NCI-H2081 treated with DMSO at 0.1 percent for 48 hours (cell line): ENCODE results near the gene MEAK7.
"Not testable (repeated sequence)": the region's sequence is repeated elsewhere in the genome, so short reads cannot be mapped to it uniquely, and the experiment has no call there.

Experiments used
- DNase-seq: peaks from one replicate; lab custom pipeline; 2025; lab: John Stamatoyannopoulos, UW

MEAK7 gene

DNA sequence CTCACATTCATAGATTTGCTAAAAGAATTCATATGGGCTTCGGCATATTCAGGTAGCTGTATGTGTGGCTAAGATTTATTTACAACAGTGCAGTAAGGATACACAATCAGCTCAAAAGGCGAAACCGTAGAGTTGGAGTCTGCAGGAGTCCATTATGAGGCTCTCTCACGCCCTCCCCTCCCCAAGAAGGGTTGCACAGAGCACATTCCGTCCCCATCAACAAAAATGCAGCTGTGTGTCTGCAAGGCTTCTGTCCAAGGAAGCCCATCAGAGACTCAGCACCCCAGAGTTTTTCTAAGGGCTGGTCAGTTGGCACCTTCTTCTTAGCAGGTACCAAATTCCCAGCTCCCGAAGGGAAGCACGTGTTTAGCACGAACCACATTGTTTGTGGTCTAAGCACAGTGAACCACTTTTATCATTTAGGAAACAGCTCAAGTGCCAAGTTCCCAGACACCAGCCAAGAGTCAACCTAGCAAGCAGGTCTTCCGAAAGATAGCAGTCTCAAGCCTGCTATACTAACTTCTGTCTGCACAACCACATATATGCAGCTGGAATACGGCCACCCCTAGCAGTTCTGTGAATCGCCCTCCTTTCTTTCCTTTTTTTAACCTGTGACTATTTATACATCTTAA, 28.5 kb upstream of the MEAK7 start:
- DNase-seq: no peak

DNA sequence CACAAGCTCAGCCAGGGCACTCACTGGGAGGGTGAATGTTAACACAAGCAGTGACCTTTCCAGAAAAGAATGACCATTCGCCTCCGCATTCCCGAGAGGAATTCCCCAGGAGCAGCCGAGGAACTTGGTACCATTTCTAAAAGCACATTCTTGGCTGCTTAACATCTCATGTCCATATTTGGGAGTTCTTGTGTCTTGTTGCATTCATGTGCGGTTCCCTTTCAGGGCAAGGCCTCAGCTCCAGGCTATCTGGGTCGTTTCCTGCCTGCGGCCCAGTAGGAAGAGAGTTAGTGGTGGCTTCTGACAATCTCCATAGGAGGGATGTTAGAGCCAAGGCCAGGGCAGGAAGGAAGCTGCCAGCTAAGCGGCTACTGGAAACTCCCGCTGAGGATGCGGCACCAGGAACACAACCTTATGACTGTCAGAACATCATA, 27.8 kb upstream of the MEAK7 start:
- no peak for DNase-seq

DNA sequence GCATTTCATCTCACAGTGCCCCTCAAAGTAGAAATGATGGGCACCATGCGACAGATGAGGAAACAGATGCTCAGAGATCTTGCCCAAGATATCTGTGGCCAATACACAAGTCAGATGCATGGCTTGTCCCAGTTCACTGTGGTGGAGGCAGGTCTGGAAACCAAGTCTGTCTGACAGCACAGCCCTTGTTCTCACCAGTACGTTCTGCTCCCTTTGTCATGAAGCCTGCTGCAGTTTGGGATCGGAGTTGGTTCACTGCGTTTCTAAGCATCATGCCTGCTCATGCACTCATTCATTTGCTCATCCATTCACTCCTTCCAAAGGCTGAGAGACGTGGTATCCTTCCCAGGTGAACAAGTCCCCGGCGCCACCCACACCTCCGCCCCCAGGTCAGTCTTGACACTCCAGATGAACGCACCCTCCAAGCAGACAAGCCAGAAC, 27.2 kb upstream of the MEAK7 start:
- no peak for DNase-seq

DNA sequence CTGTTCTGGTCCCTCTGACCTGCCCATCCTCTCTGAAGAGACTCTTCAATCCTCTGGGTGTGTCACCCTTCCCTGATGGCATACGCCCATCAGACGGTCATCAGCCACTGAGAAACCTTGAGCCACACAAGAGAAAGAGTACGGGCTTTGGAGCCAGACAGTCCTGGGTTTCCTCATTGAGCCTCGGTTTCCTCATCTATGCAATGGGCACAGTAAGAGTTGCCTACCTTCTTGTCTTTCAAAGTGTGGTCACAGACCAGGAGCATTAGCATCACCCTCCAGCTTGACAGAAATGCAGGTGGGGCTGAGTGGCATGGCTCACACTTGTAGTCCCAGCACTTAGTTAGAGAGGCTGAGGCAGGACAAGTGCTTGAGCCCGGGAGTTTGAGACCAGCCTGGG, 26.1 kb upstream of the MEAK7 start:
- no peak for DNase-seq

DNA sequence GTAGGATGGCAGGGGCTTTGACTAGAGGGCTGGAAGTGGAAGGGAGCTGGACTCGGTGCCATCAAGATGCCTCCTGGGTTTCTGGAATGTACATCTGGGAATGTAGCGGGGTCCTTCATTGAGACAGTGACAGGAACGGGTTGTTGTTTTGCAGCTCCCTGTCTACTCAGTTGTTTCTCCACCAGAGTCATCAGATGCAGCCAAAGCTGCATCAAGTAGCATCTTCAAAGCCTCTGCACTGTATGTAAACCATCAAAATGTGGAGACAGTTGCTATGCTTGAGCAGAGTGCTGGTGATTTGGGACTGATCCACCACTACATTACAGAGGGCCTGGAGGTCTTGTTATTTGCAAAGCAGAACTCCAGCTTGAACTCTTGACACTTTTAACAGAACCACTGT, 25.1 kb upstream of the MEAK7 start:
- DNase-seq: no peak

DNA sequence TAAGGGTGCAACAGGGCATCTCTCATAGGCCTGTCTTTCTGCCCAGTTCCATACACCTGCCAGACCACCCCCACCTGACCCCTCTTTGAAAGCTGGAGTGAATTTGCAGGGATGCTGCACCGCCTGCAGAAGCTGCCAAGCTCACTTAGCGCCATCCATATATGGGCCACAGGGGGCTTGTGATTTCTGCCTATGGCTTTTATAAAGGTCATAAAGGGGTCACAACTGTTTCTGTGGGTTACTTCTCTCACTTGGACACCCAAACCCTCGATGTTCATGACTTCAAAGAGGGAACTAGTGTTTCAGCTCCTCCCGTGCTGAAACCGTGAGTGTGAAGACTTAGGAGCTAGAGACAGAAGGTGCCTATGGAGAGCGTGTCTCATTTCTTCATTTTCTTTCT, 23.9 kb upstream of the MEAK7 start:
- no peak for DNase-seq

DNA sequence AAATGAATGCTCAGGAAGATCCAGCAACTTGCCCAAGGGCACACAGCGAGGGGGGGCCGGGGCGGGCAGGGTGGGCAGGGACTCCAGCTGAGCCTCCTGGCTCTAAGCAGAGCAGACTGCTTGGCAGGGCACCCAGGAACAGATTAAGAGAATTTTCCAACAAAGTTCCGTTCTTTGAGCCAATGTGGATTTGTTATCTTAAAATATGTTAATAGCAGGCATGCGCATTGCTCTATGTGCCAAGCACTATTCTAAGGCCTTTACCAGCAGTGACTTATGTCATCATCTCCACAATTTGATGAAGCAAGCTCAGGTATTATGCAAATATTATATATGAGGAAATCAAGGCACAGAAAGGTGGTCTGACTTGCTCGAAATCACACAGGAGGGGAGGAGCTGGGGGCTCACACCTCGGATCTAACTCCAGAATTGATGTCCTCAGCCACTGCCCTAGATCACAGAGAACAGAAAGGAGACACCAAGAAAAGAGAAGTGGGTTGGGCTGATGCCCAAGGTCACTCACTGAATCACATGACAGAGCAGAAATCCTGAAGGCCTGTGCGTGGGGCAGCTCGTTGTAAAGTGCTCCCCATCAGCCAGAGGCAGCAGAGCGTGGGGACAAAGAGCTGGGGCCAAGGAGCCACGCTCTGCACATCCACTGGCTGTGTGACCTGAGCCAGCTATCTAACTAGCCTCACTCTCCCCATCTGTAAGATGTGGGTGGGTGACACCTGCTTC, 23.2 kb upstream of the MEAK7 start:
- DNase-seq: no peak

DNA sequence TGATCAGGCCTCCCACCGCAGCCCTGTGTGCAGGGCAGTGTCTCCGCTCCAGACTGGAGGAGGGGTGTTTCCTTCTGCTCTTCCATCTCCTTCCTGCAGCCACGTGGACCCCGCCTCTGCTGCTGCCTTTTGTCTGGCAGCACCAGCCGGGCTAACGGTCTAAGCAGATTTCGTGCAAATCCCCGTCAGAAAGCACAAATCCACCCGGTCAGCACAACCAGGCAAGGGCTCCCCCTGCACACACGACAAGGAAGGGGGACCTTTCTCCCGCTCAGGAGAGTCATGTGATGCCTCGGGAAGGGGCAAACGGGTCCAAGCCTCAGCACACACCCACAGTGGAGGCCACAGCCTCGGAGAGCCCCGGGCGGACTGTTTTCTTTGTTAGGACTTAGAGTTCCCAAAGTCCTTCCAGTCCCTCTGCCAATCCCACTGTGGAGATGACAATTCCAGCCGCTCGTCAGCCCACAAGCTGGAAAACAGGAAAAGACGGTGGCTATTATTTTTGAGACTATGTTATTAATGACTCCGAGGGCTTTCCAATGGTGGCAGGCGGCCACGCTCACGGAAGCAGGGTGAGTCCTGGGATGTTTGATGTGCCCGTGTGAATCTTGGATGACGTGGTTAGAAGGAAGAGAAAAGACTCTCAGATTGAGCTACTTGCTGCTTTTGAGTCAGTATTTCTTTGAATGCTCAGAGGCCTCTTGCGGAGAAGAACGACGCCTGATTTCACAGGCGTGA, 22.5 kb upstream of the MEAK7 start:
- DNase-seq: no peak

DNA sequence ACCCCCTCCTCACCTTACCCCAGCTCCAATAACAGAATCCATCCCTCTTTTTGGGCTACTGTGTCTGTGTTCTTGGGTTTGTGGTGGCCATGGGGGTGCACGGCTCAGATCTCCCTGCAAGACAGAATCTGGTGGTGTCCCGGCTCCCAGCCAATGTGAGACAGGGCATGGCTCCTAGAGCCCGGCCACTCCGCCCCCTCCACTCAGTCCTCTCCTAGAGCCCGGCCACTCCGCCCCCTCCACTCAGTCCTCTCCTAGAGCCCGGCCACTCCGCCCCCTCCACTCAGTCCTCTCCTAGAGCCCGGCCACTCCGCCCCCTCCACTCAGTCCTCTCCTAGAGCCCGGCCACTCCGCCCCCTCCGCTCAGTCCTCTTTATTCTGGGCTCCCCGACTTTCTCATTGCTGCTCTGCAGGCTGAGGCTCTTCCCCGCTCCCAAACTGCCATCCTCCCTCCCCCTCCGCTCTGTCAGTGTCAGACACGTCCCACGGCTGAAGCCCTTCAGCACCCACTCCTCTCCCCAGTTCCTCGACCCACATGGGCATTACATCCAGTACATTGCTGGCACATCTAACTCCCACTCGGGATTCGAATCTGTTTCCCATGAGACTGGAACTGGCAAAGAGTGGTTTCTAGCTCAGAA, 20.6 kb upstream of the MEAK7 start:
- DNase-seq: not testable (repeated sequence)

DNA sequence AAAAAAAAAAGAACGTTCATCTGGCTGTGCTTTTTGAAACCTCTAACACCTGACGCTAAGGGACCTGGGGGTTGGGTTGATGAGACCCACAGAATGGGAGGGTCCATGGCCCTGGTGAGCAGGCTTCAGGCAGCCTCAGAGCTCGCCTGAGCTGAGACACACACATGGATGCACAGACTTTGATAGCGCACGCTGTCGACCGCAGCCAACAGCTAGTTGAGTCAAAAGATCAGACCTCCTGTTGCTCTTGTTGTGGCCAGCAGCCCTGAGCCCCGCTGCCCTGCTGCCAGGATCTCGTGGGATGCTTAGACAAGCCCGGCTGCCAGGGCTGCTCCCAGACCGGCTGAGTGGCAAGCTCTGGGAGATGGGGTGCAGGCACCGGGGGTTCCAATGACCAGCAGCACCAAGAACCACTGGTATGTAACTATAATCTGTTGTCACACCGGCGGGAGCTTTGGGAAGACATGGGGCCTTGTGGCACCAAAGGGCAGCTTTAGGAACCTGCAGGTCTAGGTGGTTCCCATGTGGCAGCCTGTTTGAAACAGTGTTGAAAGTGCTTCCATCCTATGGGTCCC, 20.0 kb upstream of the MEAK7 start:
- DNase-seq: no peak

DNA sequence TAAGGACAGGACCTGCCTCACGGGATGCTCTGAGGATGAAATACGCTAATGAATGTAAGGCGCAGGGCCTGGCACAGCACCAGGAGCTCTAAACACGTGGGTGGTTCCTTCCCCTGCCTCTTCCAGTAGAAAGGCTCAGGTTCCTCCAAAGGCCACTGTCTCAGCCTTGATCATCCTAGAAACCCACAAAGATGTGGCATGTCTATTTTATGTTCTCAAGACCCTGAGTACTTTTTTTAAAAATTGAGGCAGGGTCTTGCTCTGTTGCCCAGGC, 17.0 kb upstream of the MEAK7 start:
- no peak for DNase-seq

DNA sequence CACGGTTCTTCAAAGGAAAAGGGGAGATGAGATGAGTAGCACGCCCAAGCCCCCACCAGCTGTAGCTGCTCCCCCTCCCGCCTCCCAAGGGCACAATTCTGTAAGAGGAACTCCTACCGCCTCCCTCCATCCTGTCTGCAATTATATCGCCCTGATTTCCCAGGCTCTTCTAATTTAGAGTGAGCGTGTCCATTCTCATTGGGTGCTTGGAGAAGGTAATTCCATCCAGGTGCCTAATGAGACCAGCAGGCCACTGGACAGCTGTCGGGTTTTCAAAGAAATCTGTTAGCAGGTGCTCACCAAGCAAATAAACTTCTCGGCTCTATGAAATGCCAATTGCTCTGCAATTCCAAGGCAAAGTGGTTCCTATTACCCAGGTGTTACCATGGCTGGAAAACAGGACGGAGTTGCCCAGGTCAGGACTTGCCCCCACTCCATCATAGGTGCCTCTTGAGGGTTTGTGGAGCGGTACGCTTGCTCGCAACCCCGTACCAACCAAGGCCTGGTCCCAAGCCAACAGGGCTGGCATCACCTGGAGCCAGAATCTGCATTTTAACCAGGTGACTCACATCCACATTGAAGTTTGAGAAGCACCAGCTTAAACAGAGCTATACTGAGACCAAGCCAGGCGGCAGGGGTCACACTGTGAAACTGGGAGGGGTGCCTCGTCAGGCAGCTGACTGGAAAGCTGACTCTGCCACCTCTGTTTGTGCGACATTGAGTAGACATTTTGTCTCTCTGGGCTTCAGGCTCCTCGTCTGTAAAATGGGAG, 16.5 kb upstream of the MEAK7 start:
- peak; percentile 96 for DNase-seq

DNA sequence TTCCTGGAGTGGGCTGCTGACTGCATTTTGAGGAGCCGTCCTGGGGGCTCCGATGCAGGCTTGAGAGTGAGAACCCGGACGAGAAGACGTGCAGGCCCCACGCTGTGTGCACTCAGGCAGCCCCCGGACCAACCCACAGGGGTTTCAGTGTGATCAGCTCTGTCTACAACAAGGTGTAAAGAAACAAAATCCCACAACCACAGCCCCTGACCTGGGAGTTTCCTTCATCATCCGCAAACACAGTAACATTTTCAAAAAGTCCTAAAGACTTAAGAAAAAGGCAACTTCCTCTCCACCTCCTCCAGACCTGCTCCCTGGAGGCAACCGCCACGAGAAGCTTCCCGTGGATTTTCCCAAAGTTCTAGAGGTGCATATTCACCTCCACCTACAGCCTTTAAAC, 15.4 kb upstream of the MEAK7 start:
- no peak for DNase-seq

DNA sequence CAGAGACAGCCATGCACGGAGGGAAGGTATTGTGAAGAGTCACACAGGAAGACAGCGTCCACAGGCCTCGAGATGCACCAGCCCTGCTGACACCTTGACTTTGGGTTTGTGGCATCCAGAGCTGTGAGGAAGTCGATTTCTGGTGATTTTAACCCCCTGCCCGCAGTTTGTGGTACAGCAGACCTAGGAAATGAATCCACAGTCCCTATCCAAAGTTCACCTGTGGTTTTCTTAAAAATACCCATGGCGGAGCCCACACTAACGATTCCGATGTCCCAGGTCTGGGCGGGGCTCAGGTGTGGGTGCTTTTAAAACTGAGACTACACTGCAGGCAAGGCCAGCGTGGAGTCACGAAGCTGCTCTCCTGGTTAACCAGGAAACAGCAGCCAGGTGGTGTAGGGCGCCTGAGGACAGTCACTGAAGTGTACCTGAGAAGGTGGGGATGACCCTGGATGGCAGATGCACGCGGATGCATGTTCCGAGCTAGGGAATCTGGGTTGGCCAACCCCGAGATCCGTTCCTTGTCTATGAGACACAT, 14.4 kb upstream of the MEAK7 start:
- no peak for DNase-seq

DNA sequence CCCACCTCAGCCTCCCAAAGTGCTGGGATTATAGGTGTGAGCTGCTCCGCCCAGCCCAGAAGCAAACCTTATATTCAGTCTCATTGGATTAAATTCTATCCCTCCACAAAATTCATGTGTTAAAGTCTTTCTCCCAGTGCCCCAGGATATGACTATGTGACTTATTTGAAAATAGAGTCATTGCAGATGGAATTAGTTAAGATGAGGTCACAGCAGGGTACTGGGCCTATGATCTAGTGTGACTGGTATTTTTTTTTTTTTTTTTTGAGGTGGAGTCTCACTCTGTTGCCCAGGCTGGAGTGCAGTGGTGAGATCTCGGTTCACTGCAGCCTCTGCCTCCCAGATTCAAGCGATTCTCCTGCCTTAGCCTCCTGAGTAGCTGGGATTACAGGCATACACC, 13.8 kb upstream of the MEAK7 start:
- DNase-seq: not testable (repeated sequence)

DNA sequence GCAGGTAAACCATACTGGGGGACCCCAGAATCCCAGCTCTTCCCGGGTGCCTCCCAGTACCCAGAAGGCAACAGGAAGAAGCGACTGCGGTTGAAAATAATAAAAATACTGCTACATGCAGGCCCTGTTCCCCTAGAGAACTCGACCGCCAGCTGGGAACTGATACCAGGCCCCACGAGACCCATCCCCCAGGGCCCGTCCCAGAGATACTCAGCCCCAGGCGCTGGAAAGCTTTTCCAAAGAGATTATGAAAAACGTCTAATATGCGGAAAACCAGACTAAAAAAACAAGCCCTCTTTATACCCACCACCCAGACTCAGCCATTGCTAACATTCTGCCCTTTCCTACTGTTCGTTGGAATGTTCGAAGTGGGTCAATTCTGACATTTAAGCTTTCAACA, 12.9 kb upstream of the MEAK7 start:
- DNase-seq: no peak

DNA sequence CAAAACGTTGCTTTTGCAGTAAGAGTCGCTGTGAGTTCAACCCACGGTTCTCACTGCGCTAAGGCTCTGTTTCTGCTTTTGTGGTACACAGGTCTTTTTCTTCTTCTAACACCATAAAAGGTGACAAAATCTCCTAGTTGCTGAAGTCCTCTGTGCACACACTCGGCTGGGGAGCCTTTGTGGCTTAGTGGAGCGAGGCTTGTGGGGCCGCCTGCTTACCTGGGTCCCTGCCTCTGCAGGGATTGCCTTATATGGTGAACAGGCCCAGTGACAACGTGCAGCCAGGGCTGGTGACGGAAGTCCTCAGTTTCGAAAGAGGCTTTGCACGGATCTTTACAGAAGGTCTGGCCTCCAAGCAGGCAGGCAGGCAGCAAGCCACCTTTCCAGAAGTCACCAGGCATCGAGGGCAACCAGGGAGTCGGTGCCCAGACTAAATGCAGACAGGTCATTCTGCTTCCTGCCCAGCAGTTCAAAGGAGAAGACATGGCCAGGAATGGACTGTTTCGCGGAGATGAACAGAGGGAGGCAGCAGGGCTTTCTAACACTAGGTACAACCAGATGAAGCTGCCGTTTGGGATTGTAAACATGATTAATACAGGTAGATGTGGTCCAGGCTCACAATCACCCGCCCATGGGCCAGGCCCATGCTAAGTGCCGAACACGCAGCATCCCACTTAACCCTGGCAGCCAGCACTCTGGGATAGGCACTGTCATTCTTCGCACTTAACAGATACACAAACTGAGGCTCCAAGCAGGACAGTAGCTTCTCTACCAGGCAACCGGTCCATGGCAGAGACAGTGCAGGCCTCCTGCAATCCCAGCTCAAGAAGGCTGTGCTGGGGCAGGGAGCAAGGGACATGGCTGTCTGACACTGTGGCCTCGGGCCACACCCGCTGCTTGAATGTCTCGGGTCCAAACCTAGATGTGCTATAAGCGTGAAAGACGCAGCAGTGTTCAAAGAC, 10.7 kb upstream of the MEAK7 start:
- no peak for DNase-seq

DNA sequence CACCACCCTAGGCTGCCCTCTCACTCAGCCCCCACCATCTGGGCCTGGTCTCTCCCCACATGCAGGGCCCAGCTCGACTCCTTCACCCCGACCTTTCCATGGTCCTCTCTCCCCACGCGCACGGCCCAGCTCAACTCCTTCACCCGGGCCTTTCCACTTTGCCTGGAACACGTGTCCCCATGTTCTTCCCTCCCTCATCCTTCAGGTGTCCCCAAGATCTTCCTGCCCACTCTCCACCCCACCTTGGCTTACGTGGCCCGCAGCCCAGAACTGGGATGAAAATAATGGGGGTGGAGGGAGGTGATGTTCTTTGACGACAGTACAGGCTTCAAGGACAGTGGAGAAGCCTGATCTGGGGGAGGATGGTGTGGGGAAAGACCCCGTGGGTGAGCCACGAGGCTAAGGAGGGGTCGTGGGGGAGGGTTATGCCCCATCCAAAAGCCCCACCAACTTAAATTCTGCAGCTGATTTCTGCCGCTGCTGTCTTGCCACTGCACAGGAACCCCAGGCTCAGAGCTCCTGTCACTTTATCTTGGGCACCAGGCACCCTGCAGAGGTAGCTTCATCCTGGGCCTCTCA, 9.9 kb upstream of the MEAK7 start:
- DNase-seq: no peak

DNA sequence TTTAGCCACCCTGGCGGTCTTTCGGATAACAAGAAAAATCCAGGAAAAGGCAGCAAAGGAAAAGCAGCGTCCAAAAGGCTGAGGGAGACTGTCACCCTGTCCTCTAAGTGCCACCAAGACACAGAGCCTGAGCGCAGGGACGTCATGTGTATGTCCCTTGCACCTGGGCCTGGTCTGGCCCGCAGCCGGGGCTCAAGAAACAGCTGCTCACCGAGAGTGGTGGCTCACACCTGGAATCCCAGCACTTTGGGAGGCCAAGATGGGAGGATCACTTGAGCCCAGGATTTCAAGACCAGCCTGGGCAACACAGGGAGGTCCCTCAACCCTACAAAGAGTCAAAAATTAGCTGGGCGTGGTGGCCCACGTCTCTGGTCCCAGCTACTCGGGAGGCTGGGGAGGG, 9.2 kb upstream of the MEAK7 start:
- no peak for DNase-seq

DNA sequence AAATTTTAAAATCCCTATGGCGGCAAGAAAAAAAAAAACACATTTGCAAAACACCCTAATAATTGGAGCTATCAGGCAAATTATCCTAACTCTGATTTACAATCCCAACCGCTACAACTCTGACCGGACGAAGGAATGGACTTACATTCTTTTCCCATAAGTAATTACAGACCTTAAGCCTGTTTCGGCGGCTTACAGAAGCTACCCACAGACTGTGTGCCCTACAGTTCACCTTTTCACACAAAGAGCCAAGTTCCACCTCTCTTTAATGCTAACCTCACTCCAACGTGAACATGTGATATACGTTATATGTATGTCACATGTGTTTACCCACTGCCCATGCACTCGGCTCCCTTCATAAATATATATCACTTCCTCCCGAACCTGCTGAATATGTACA, 8.7 kb upstream of the MEAK7 start:
- DNase-seq: no peak
